GM23248 (cell line): ENCODE measurements around the gene DENND5A. TPM values are rescaled to one million over a fixed set of nuclear protein-coding genes. Genes with fewer than 3 reads are reported as not detected.

Experiments used
- DNase-seq: peaks from one replicate; pipeline ENCODE4 v3.0.0-alpha.2; 2015
- H2AFZ ChIP-seq: fragments of 200-600 bp; sonication (generic); 2 replicates; pipeline ENCODE4 v1.6.1; 2016; ENCODE audit warnings: antibody characterized with exemption
- H3F3A ChIP-seq: fragments of 200-600 bp; sonication (generic); 2 replicates; pipeline ENCODE4 v1.6.1; 2016; ENCODE audit warnings: mild to moderate bottlenecking, antibody characterized with exemption, mixed run types; ENCODE audit not compliant: insufficient read depth
- H3K27ac ChIP-seq: fragments of 200-600 bp; sonication (generic); 2 replicates; pipeline ENCODE4 v1.5.1; 2016; ENCODE audit warnings: mild to moderate bottlenecking
- H3K27me3 ChIP-seq: fragments of 200-600 bp; sonication (generic); replicated peaks from 2 replicates; pipeline ENCODE4 v1.6.1; 2016; ENCODE audit warnings: mild to moderate bottlenecking; ENCODE audit not compliant: insufficient read depth
- H3K36me3 ChIP-seq: fragments of 200-600 bp; sonication (generic); 2 replicates; pipeline ENCODE4 v1.6.1; 2016; ENCODE audit warnings: low read depth, mild to moderate bottlenecking
- H3K4me1 ChIP-seq: fragments of 200-600 bp; sonication (generic); 2 replicates; pipeline ENCODE4 v1.6.1; 2016; ENCODE audit warnings: mild to moderate bottlenecking; ENCODE audit not compliant: insufficient read depth
- H3K4me2 ChIP-seq: fragments of 200-600 bp; sonication (generic); one replicate; pipeline ENCODE4 v1.6.1; 2016; ENCODE audit warnings: mild to moderate bottlenecking; ENCODE audit not compliant: unreplicated experiment
- H3K4me3 ChIP-seq: fragments of 200-600 bp; sonication (generic); 2 replicates; pipeline ENCODE4 v1.5.1; 2016; ENCODE audit warnings: mild to moderate bottlenecking
- H3K79me2 ChIP-seq: fragments of 200-600 bp; sonication (generic); 2 replicates; pipeline ENCODE4 v1.6.1; 2016; ENCODE audit warnings: mild to moderate bottlenecking; ENCODE audit not compliant: insufficient read depth
- H3K9ac ChIP-seq: fragments of 200-600 bp; sonication (generic); 2 replicates; pipeline ENCODE4 v1.6.1; 2016; ENCODE audit warnings: mild to moderate bottlenecking
- H3K9me2 ChIP-seq: fragments of 200-600 bp; sonication (generic); 2 replicates; pipeline ENCODE4 v1.6.1; 2016; ENCODE audit warnings: mixed run types, mild to moderate bottlenecking, moderate library complexity; ENCODE audit not compliant: insufficient read depth
- H3K9me3 ChIP-seq: fragments of 200-600 bp; sonication (generic); one replicate; pipeline ENCODE4 v1.6.1; 2017; ENCODE audit warnings: low read depth
- H4K20me1 ChIP-seq: fragments of 200-600 bp; sonication (generic); 2 replicates; pipeline ENCODE4 v1.6.0; 2016; ENCODE audit not compliant: insufficient read depth
- EZH2 ChIP-seq: fragments of 200-600 bp; sonication (generic); IDR thresholded peaks from 2 replicates; pipeline ENCODE4 v1.6.1; 2018; ENCODE audit warnings: antibody characterized with exemption, mild to moderate bottlenecking; ENCODE audit not compliant: insufficient read depth, poor library complexity, severe bottlenecking
- EZH2phosphoT487 ChIP-seq: fragments of 200-600 bp; sonication (generic); IDR thresholded peaks from 2 replicates; pipeline ENCODE4 v1.6.1; 2018; ENCODE audit warnings: antibody characterized with exemption, moderate library complexity, mild to moderate bottlenecking, low read depth; ENCODE audit not compliant: insufficient read depth
- WGBS, 2 experiments: methylation state at CpG; one replicate each; pipeline ENCODE4 v1.1.6; 2015 to 2017; ENCODE audit warnings: low lambda C conversion rate in 2 of 2, low coverage in 1 of 2; ENCODE audit errors: missing lambda C conversion rate in 2 of 2; 5-methylcytosine and 5-hydroxymethylcytosine counted together
- in situ Hi-C: fragments of 300-500 bp; cut with MboI; formaldehyde crosslinking; loops from 2 replicates; pipeline ENCODE4 v1.15.0; 2020
- polyA plus RNA-seq: library from polyadenylated mRNA; unstranded; fragments of >200 nt; fragmentation: Nextera tagmentation; extraction: Ambion mirVana; gene quantifications from 2 replicates; pipeline ENCODE4 v1.2.1, GENCODE V29; 2016
- total RNA-seq: library from RNA; depleted of rRNA; stranded (reverse); fragments of >200 nt; shearing (Covaris generic); gene quantifications from 2 replicates; pipeline ENCODE4 v1.2.3, GENCODE V29; 2014

Gene DENND5A
- total and polyA plus RNA-seq, 2 experiments from 2014 or later = 28.4 to 127 TPM

DNA sequence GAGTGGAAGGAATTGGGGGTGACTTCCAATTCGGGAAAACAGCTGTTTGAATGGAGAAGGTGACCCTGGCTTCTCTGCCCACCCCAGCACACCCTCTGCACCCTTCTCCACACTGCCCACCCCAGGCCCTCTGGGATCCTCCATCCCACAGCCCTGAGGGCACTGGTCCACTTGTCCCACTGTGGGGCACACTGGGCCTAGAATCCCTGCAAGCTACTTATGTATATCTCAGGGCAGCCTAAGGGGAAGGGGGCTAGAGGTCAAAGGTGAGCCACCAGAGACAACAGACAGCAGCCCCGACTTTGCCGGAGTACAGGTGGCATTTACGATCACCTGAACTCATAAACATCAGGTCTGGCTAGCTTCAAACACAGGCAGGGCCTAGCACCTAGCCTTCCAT lies 173.1 kb downstream of the DENND5A start:
- in situ Hi-C loops = no loop called here
- H3F3A ChIP-seq = no peaks in the 10 kb centered on the region
- no peak overlapping the region for H3K9ac ChIP-seq
- H3K36me3 ChIP-seq = no peaks in the 10 kb centered on the region
- no peak for TF ChIP-seq EZH2
- TF ChIP-seq EZH2phosphoT487 = no peak
- H4K20me1 ChIP-seq = no peaks in the 10 kb centered on the region
- no peaks in the 10 kb centered on the region for H3K4me1 ChIP-seq
- no peak for DNase-seq
- no peaks in the 10 kb centered on the region for H3K9me2 ChIP-seq
- no peaks in the 10 kb centered on the region for H3K27me3 ChIP-seq
- H2AFZ ChIP-seq = peak overlapping the region; percentile 73; the same call in 1 of the 2 replicates
- H3K27ac ChIP-seq = no peak overlapping the region
- H3K9me3 ChIP-seq = no peaks in the 10 kb centered on the region
- 90 to 97% methylated on average over 4 of the region's 4 CpGs for WGBS, 2 experiments
- H3K4me3 ChIP-seq = peak overlapping the region; percentile 63; the same call in 1 of the 2 replicates
- H3K4me2 ChIP-seq = peak overlapping the region; percentile 42
- no peaks in the 10 kb centered on the region for H3K79me2 ChIP-seq

DNA sequence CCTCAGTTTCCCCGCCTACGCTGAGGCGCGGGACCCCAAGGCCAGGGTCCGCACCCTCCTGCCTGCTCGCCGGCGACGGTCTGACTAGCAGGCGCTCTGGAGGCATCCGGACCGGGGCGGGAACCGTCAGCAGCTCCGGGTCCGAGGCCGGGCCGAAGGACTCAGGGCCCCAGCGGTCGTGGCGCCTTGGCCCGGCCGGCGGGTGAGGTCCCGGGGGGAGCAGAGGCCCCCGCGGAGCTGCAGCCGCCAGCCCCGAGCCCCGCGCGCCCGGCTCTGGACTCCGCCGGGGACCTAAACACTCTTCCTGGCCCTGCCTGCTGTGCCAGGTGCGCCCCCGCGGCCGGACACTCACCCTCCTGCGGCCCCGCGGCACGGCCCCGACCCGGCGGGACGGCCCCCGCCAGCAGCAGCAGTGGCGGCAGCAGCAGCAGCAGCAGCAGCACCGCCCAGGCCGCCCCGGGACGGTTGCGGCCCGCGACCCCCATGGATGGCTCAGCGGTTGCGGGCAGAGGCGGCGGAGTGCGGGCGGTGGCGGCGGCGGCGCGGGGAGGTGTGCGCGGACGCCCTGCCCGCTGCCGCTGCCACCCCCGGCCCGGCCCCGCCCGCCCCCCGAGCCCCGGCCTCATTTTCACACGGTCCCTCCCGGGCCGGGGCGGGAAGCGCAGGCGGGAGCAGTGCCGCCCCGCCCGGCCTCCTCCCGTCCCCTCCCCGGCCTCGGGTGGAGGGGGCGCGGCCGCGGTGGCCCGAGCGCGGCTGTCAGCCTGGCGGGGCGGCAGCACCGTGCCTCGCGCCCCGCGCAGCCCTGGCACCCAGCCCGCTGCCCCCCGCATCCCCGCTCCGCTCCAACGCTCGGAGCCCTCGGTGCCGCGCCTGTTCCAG lies 173.9 kb downstream of the DENND5A start, which contains the start of gene SCUBE2:
SCUBE2 (minus strand) TSS at position 556 of the 879 bp plus-strand sequence; CDS start at position 485, 71 bp downstream.
- in situ Hi-C loops = no loop called here
- Histone ChIP-seq H3K79me2 (no peaks in the 10 kb centered on the region), H3K9me3 (no peaks in the 10 kb centered on the region), H4K20me1 (no peaks in the 10 kb centered on the region), H3K9me2 (no peaks in the 10 kb centered on the region), H3K4me2 (peak within 1 kb of the TSS; percentile 42), H3K4me1 (no peaks in the 10 kb centered on the region), H3F3A (no peaks in the 10 kb centered on the region), H3K36me3 (no peaks in the 10 kb centered on the region), H3K4me3 (peak within 1 kb of the TSS; percentile 63), H2AFZ (peak within 1 kb of the TSS; percentile 73), H3K27me3 (no peaks in the 10 kb centered on the region), H3K9ac (no peak within 1 kb of the TSS), H3K27ac (no peak within 1 kb of the TSS)
- 6 to 7% methylated on average over 41 to 53 of the region's 113 CpGs for WGBS, 2 experiments
- peak; percentile 48 for DNase-seq
- TF ChIP-seq EZH2 (no peak), EZH2phosphoT487 (no peak)

DNA sequence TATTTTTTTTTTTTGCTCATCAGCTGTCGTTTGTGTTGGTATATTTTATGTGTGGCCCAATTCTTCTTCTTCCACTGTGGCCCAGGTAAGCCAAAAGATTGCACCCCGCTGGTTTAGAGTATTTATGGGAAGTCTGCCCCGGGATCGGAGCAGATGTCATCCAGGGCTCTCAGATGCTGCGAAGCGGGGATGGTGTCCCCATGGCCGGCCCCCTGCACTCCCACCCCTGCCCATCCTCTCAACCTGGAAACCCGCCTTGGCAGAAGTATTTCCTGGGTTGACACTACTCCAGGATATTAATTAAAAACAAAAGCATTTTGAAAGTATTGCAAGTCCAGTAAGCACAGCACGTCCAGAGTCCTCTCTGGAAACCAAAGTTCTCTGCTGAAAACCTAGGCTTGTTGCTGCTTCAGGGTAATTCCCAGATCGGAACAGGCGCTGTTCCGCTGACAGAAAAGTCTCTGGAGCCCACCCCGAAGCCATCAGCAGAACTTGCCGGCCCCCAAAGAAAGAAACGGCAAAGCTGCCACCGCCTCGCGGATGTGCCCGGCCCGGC lies 174.6 kb downstream of the DENND5A start:
- Histone ChIP-seq H4K20me1 (no peaks in the 10 kb centered on the region), H3K4me1 (no peaks in the 10 kb centered on the region), H3K4me2 (peak overlapping the region; percentile 32), H3K36me3 (no peaks in the 10 kb centered on the region), H2AFZ (peak overlapping the region; percentile 52), H3K9ac (no peak overlapping the region), H3K9me3 (no peaks in the 10 kb centered on the region), H3K79me2 (no peaks in the 10 kb centered on the region), H3F3A (no peaks in the 10 kb centered on the region), H3K9me2 (no peaks in the 10 kb centered on the region), H3K4me3 (peak overlapping the region; percentile 63), H3K27me3 (no peaks in the 10 kb centered on the region), H3K27ac (no peak overlapping the region)
- in situ Hi-C loops = no loop called here
- DNase-seq = peak; percentile 10
- WGBS, 2 experiments = 59 to 68% methylated on average over 20 of the region's 20 CpGs
- TF ChIP-seq EZH2 (no peak), EZH2phosphoT487 (no peak)

DNA sequence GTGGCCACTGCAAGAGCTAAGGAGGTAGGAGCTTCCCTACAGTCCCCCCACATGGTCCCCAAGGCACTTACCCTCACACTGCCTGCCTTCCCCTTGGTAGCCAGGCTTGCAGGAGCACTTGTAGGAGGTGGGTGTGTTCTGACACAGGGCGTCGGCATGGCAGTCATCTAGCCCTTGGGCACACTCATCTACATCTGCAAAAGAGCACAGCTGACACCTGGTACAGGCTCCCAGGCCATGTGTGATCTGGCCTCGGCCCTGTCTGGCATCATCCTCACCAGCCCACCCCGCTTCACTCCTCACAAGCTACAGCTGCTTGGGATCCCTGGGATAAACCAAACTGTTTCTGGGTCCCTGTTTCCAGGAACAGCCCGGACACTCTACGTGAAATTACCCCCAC lies 175.5 kb downstream of the DENND5A start:
- DNase-seq = peak; percentile 22
- 75 to 76% methylated on average over 6 of the region's 6 CpGs for WGBS, 2 experiments

More for the DNA sequence above, 175.5 kb downstream of the DENND5A start:
- H3K36me3 ChIP-seq = no peaks in the 10 kb centered on the region
- no peaks in the 10 kb centered on the region for H3K27me3 ChIP-seq
- H3K27ac ChIP-seq = no peak overlapping the region
- no peak for TF ChIP-seq EZH2
- TF ChIP-seq EZH2phosphoT487 = no peak
- no peaks in the 10 kb centered on the region for H3K79me2 ChIP-seq
- no peak overlapping the region for H3K4me2 ChIP-seq
- no peak overlapping the region for H3K4me3 ChIP-seq
- H3K9me3 ChIP-seq = no peaks in the 10 kb centered on the region
- no peaks in the 10 kb centered on the region for H3F3A ChIP-seq
- no peak overlapping the region for H3K9ac ChIP-seq
- no peaks in the 10 kb centered on the region for H4K20me1 ChIP-seq
- H2AFZ ChIP-seq = no peak overlapping the region
- no peaks in the 10 kb centered on the region for H3K4me1 ChIP-seq
- in situ Hi-C loops = no loop called here
- H3K9me2 ChIP-seq = no peaks in the 10 kb centered on the region
